Measurements from ENCODE around the gene BCAR3. TPM values are rescaled to one million over a fixed set of nuclear protein-coding genes. Genes with fewer than 3 reads are reported as not detected.

The BCAR3 gene
- total RNA-seq, 2 donors from 2014 or later = 7.9 to 10.9 TPM

DNA sequence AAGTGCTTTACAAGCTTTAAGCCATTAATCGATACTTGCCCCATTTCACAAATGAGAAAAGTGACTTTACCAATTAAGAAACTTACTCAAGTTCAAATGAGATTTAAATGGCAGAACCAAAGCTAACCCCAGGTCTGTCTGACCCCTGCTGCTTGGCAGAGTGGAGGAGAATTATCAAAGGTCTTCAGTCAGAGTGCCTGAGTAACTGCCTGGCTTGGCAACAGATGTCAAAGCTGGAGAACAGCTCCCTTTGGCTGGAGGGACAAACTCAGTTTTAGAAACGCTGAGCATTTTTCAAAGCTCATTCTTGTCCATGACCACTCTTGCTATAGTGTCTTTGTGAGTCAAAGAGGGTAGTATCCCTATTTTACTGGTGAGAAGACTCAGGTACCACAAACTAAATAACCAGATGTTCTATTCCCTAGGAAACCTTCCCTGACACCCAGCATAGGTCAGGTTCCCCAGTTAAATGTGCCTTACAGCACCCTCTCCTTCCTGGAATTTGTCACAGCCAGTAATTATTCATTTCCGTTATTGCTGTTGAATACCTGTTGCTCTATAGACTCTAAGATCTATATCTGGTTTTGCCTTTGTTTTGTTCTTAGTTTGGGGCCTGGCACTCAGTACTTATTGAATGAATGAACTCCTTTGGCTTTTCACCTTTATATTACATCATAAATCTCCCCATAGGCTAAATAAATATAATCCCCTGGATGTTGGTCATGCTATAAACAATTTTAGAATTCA is 5.0 kb upstream of the BCAR3 start:
- 79 to 89% methylated on average over 3 of the region's 3 CpGs for WGBS, 2 donors
- Histone ChIP-seq H3K27ac (no peak overlapping the region), H3K9me3 (no peaks in the 10 kb centered on the region), H3K4me1 (peaks cover 6% of the 10 kb centered on the region), H3K27me3 (no peaks in the 10 kb centered on the region), H3K4me3 (no peak overlapping the region), H3K36me3 (replicated peaks in 1 of 2; ENCODE audit: insufficient read depth in 1 of 2, low read depth in 2 of 2) (no peaks in the 10 kb centered on the region)
- TF ChIP-seq POLR2A (IDR thresholded peaks at IDR 0.05) = no peak
- TF ChIP-seq, protein P1, sequence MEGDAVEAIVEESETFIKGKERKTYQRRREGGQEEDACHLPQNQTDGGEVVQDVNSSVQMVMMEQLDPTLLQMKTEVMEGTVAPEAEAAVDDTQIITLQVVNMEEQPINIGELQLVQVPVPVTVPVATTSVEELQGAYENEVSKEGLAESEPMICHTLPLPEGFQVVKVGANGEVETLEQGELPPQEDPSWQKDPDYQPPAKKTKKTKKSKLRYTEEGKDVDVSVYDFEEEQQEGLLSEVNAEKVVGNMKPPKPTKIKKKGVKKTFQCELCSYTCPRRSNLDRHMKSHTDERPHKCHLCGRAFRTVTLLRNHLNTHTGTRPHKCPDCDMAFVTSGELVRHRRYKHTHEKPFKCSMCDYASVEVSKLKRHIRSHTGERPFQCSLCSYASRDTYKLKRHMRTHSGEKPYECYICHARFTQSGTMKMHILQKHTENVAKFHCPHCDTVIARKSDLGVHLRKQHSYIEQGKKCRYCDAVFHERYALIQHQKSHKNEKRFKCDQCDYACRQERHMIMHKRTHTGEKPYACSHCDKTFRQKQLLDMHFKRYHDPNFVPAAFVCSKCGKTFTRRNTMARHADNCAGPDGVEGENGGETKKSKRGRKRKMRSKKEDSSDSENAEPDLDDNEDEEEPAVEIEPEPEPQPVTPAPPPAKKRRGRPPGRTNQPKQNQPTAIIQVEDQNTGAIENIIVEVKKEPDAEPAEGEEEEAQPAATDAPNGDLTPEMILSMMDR (IDR thresholded peaks at IDR 0.05) = no peak
- intact Hi-C loops (cut with DNase I) = no loop called here
- DNase-seq (no peak), ATAC-seq (no peak)

DNA sequence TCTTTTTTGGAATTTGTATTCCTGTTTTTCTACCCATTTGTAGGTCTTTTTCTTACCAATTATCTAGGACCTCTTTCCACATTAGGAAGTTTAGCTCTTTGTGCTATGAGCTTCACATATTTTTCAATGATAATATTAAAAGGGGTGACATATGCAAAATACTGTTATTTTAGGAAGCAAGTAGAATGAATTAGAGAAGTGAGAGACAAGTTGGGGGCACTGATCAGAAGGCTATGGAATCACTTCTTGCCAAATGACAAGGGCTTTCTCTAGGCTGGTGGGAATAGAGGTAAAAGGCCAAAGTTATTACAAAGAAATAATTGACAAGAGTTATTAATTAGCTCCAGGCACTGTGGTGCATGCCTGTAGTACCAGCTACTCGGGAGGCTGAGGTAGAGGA is 4.3 kb upstream of the BCAR3 start:
- WGBS, 2 donors = 76 to 94% methylated on average over 1 of the region's 1 CpG
- H3K27ac ChIP-seq = no peak overlapping the region
- H3K4me3 ChIP-seq = no peak overlapping the region
- no peak for ATAC-seq
- no peaks in the 10 kb centered on the region for H3K27me3 ChIP-seq
- TF ChIP-seq, protein P1 (IDR thresholded peaks at IDR 0.05) = no peak
- no peak for TF ChIP-seq POLR2A (IDR thresholded peaks at IDR 0.05)
- no peak for DNase-seq
- H3K4me1 ChIP-seq = peaks cover 11% of the 10 kb centered on the region
- intact Hi-C loops (cut with DNase I) = no loop called here
- H3K36me3 ChIP-seq (replicated peaks in 1 of 2; ENCODE audit: insufficient read depth in 1 of 2, low read depth in 2 of 2) = no peaks in the 10 kb centered on the region
- no peaks in the 10 kb centered on the region for H3K9me3 ChIP-seq

DNA sequence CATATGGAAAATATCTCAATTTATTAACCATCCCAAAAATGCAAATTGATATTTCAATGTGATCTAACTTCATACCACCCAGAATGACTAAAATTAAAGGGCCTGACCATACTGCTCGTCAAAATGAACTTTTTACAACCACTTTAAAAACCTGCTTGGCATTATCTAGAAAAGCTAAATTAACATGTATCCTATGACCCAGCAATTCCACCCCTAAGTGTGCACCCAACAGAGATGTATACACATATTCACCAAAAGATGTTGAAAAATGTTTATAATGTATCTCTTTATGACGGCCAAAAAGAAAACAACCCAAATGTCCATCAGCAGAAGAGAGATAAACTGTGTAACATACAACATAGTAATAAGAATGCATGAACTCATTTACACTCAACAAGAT is 1.6 kb upstream of the BCAR3 start:
- DNase-seq (no peak), ATAC-seq (no peak)
- 77 to 82% methylated on average over 2 of the region's 2 CpGs for WGBS, 2 donors
- Histone ChIP-seq H3K27me3 (no peaks in the 10 kb centered on the region), H3K36me3 (replicated peaks in 1 of 2; ENCODE audit: insufficient read depth in 1 of 2, low read depth in 2 of 2) (no peaks in the 10 kb centered on the region), H3K4me1 (peaks cover 18% of the 10 kb centered on the region), H3K9me3 (no peaks in the 10 kb centered on the region), H3K27ac (no peak overlapping the region), H3K4me3 (no peak overlapping the region)
- intact Hi-C loops (cut with DNase I) = no loop called here
- TF ChIP-seq, protein P1 (IDR thresholded peaks at IDR 0.05) = no peak
- TF ChIP-seq POLR2A (IDR thresholded peaks at IDR 0.05) = no peak

DNA sequence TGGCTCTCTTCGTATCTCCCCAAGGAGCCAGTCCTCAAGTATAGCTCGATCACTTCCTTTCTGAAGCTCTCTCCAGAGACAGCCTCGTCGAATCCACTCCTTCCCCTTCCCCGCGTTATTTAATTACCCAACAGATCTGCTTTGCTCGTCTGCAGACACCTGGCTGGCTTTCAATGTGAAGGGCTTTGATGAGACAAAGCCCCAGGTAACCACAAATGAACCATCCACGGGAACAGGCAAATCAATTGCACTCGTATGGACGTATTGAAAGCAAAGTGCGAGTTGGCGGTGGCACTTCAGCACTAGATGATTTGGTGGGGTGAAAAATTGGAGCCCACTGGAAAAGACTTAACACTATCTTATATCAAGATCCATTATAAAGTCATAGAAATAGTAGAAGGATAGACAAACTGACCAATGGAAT is 364 bp upstream of the BCAR3 start:
- TF ChIP-seq, protein P1 (IDR thresholded peaks at IDR 0.05) = no peak
- TF ChIP-seq POLR2A (IDR thresholded peaks at IDR 0.05) = no peak
- Histone ChIP-seq H3K9me3 (no peaks in the 10 kb centered on the region), H3K4me3 (peak overlapping the region; percentile 9 to 29), H3K4me1 (peaks cover 18% of the 10 kb centered on the region), H3K27me3 (no peaks in the 10 kb centered on the region), H3K27ac (peak overlapping the region in 2 of 4 donors; percentile 34 to 41), H3K36me3 (replicated peaks in 1 of 2; ENCODE audit: insufficient read depth in 1 of 2, low read depth in 2 of 2) (no peaks in the 10 kb centered on the region)
- intact Hi-C loops (cut with DNase I) = no loop called here
- no peak for ATAC-seq
- no peak for DNase-seq
- WGBS, 2 donors = 10 to 13% methylated on average over 12 of the region's 12 CpGs
